ENCODE measurements around the gene NOL9.

GRCh38 chr1:6513320-6513801, 41.0 kb downstream of the NOL9 start:
- TF ChIP-seq CTCF (IDR thresholded peaks at IDR 0.05) (no peak), POLR2A (IDR thresholded peaks at IDR 0.05) (no peak)
